Stimulated activated CD4-positive, alpha-beta T cell treated with anti-CD3 and anti-CD28 coated beads, Interleukin-2, amount 100 ng/mL, for 48 hours (primary cell): ENCODE measurements around the gene PCSK5.
"Not testable (repeated sequence)": the region's sequence is repeated elsewhere in the genome, so short reads cannot be mapped to it uniquely, and the experiment has no call there.

ENCODE experiments used
- DNase-seq, 2 donors: peaks; one replicate each; pipeline ENCODE4 v3.0.0-alpha.2; 2020

PCSK5 gene

GRCh38 chr9:75930190-75930589 is 39.7 kb downstream of the PCSK5 start:
- no peak for DNase-seq

- DNase-seq = no peak
Observed at GRCh38 chr9:75930730-75931321, 40.4 kb downstream of the PCSK5 start.

- no peak for DNase-seq
Observed at GRCh38 chr9:75933982-75934381, 43.5 kb downstream of the PCSK5 start.

- no peak for DNase-seq
Observed at GRCh38 chr9:75935591-75935990, 45.1 kb downstream of the PCSK5 start.

DNA sequence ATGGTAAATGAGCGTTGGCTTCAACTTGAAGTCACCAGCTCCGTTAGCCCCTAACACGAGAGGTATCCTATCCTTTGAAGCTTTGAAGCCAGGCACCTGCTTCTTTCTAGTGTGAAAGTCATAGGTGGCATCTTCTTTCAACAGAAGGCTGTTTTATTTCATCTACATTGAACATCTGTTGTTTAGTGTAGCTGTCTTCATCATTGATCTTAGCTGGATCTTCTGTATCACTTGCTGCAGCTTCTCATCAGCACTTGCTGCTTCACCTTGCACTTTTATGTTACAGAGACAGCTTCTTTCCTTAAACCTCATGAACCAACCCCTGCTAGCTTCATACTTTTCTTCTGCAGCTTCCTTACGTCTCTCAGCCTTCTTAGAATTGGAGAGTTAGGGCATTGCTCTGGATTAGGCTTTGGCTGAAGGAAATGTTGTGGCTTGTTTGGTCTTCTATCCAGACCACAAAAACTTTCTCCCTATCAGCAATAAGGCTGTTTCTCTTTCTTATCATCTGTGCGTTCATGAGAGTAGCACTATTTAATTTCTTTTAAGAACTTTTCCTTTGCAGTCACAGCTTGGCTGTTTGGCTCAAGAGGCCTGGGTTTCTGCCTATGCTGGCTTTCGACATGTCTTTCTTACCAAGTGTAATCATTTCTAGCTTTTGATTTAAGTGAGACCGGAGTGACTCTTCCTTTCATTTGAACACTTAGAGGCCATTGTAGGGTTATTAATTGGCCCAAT is 47.2 kb downstream of the PCSK5 start:
- DNase-seq = no peak

- DNase-seq = no peak
Observed at GRCh38 chr9:75938946-75939345, 48.5 kb downstream of the PCSK5 start.

GRCh38 chr9:75939536-75940111 is 49.2 kb downstream of the PCSK5 start:
- DNase-seq = no peak

DNA sequence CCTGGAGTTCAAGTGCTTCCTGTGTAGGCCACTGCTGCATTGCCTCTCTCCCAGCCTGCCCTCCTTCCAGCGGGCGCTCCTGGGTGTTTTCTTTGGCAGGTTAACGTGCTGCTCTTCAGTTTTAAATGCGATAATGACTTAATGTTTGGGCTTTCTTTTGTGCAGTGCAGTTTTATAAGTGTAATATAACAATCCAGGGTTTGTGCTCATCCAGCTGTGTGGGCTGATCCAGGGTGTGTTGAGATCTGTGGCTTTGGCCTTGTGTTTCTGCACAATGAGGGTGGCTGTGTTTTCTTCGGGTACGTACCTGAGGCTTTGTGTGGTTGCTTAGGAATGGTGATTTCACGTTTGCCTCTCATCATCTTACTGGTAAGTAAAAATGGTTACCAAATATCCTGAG is 50.6 kb downstream of the PCSK5 start:
- no peak for DNase-seq

- no peak for DNase-seq
Observed at GRCh38 chr9:75941577-75942311, 51.3 kb downstream of the PCSK5 start.

GRCh38 chr9:75946766-75947165 is 56.3 kb downstream of the PCSK5 start:
- DNase-seq = no peak

DNA sequence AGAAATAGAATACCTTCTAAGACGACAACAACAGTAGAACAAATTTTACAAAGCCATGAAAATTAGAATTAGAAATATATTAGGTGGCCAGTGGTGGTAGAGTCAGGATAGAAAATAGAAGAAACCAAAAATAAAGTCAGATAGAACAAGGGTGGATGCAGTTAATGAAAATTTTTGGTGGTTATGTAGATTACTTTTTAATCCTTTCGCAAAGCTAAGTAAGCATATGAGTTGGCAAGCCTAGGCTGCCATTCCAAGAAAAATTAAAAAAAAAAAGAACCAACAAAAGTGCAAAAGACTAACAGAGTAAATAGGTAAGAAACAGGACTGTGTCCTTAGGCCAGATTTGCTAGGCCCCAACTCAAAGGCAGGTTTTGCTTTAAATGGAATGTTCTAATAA is 56.8 kb downstream of the PCSK5 start:
- no peak for DNase-seq

DNA sequence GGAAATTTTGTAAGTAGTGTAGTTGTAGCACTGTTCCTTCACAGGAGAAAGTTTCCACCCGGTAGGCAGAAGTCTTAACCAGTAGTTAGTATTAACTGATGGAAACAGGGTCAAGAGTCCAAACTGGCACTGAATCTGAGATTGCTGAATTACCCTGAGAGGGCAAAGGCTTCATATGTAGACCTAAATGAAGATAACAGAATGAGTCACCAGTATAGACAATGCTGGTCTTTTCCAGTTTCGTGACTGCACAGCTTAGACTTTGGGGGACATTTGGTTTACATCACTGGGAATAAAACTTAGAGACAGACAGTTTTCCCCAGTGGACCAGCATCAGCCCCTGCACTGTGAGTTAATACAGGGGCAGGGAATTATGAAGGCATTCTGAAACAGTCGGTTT is 60.5 kb downstream of the PCSK5 start:
- no peak for DNase-seq

DNA sequence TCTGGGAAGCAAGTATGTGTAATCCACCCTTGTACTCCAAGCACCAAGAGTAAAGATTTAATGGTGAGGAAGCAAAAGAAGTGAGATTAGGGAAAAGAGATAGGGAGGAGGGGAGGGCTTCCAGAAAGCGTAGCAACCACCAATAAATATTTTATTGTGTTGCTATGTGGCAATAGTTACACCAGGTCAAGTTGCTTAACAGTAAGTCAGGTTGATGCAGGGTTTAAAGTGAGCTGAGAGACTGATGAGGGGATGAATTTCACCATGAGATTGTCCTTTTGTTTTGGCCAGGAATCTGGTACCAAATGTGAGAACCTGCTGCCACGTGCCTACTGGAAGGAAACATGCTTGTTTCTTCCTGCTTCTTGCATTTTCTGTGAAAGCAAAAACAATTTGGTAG is 62.7 kb downstream of the PCSK5 start:
- DNase-seq = no peak

GRCh38 chr9:75956161-75956560 is 65.7 kb downstream of the PCSK5 start:
- no peak for DNase-seq

DNA sequence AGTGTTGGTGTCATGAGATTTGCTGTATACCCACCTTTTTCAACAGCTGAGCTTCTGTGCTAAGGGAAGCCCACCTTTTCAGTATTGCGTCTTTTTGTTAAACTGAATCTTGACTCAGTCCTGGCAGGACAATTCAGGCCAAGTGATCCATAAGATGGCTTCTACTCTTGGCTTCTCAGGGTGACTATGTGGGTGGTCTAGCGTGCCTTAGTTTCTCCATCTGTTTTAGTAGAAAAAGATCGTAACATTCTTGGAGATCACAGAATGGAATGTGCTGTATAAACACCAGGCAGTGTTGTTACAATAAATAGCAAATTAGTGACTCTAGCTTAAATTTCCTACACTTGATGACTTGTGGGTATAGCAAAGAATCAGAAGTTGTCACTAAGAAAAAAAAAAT is 66.6 kb downstream of the PCSK5 start:
- DNase-seq = no peak

DNA sequence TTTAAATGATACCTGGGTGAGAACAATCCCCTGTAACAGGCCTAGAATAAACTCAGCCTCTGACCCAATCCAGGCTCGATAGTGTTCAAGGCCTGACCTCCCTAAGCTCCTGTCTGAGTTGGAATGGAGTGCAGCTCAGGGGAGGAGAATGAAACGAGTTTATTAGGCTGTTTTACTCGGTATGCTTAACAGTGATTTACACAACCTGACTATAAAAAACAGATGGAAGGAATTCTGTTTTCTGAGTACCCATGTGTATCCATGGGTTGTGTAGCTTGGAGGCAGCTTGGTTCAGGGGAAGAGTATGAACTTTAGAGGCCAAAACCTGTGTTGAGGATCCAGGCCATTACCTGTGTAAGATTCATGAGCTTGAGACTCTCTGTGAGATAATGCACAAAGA is 67.8 kb downstream of the PCSK5 start:
- no peak for DNase-seq

GRCh38 chr9:75960551-75960950 is 70.1 kb downstream of the PCSK5 start:
- DNase-seq = no peak

DNA sequence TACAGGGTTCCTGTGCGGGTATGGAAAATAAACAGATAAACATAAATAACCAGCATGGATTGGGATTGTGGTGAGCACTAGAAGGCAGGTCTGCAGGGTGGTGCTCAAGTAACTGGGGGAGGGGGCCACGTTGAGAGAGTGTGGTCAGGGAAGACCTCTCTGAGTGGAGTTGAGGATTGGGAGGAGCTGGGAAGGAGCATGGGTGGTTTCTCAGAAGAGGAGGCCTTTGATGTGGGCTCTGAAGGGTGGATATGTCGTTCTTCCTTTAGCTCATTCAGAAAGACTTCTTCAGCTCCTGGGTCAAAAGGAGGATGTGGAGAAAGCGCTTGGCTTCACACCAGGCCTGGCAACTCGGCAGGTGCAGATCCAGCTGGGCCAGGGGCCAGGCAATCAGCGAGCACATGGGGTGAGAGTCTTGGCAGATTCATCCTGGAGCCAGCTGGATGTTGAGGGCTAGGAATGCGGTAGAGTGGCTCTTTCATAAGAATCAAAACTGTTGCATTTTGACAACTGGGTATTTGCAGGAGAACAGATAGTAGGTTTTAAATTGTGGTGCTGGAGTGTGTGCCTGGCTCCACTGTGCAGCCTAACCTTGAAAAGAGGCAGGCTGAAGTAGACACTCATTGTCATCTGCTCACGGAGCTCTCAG is 71.7 kb downstream of the PCSK5 start:
- no peak for DNase-seq

GRCh38 chr9:75962662-75963036 is 72.2 kb downstream of the PCSK5 start:
- no peak for DNase-seq

- DNase-seq = not testable (repeated sequence)
Observed at GRCh38 chr9:75963321-75963720, 72.8 kb downstream of the PCSK5 start.

- DNase-seq = no peak
Observed at GRCh38 chr9:75964427-75964826, 74.0 kb downstream of the PCSK5 start.

GRCh38 chr9:75965231-75965630 is 74.8 kb downstream of the PCSK5 start:
- no peak for DNase-seq

GRCh38 chr9:75967556-75967955 is 77.1 kb downstream of the PCSK5 start:
- no peak for DNase-seq
